GM06990 (cell line): Measurements from ENCODE around the gene AACS.

ENCODE experiments used
- DNase-seq: peaks from one replicate; pipeline ENCODE4 v3.0.0-alpha.2; 2011; ENCODE audit not compliant: insufficient read length; ENCODE audit errors: extremely low read depth
- H3K27me3 ChIP-seq: replicated peaks from 2 replicates; pipeline ENCODE4 v1.6.0; 2011; ENCODE audit warnings: low read length; ENCODE audit not compliant: control insufficient read depth, insufficient read depth
- H3K36me3 ChIP-seq: 2 replicates; pipeline ENCODE4 v1.5.1; 2011; ENCODE audit warnings: low read length; ENCODE audit not compliant: control insufficient read depth, insufficient read depth
- H3K4me3 ChIP-seq: replicated peaks from 2 replicates; pipeline ENCODE4 v1.5.1; 2011; ENCODE audit warnings: low read depth, mild to moderate bottlenecking, control low read depth, low read length
- CTCF ChIP-seq: IDR thresholded peaks from 2 replicates; pipeline ENCODE4 v1.5.1; 2011; ENCODE audit warnings: low read length, control low read depth, mild to moderate bottlenecking, inconsistent platforms; ENCODE audit not compliant: insufficient read depth, poor library complexity, severe bottlenecking

AACS gene

GRCh38 chr12:125164541-125164940 is 99.3 kb downstream of the AACS start:
- H3K4me3 ChIP-seq: no peak overlapping the region
- no peak for TF ChIP-seq CTCF
- no peaks in the 10 kb centered on the region; the same call in 1 of the 2 replicates for H3K27me3 ChIP-seq
- no peak for DNase-seq
- H3K36me3 ChIP-seq: no peaks in the 10 kb centered on the region

GRCh38 chr12:125166041-125166440 is 100.8 kb downstream of the AACS start:
- TF ChIP-seq CTCF: no peak
- Histone ChIP-seq H3K36me3 (no peaks in the 10 kb centered on the region), H3K4me3 (no peak overlapping the region), H3K27me3 (no peaks in the 10 kb centered on the region; the same call in 1 of the 2 replicates)
- no peak for DNase-seq

GRCh38 chr12:125167658-125168057 is 102.4 kb downstream of the AACS start:
- no peak for DNase-seq
- no peaks in the 10 kb centered on the region for H3K36me3 ChIP-seq
- H3K4me3 ChIP-seq: no peak overlapping the region
- H3K27me3 ChIP-seq: no peaks in the 10 kb centered on the region; the same call in 1 of the 2 replicates
- no peak for TF ChIP-seq CTCF

GRCh38 chr12:125169451-125169850 is 104.2 kb downstream of the AACS start:
- no peaks in the 10 kb centered on the region for H3K36me3 ChIP-seq
- no peak for TF ChIP-seq CTCF
- no peak for DNase-seq
- no peaks in the 10 kb centered on the region; the same call in 1 of the 2 replicates for H3K27me3 ChIP-seq
- H3K4me3 ChIP-seq: no peak overlapping the region

GRCh38 chr12:125169870-125170269 is 104.6 kb downstream of the AACS start:
- Histone ChIP-seq H3K36me3 (no peaks in the 10 kb centered on the region), H3K27me3 (no peaks in the 10 kb centered on the region; the same call in 1 of the 2 replicates), H3K4me3 (no peak overlapping the region)
- TF ChIP-seq CTCF: no peak
- DNase-seq: no peak

GRCh38 chr12:125171267-125171666 is 106.0 kb downstream of the AACS start:
- Histone ChIP-seq H3K36me3 (no peaks in the 10 kb centered on the region), H3K4me3 (no peak overlapping the region), H3K27me3 (no peaks in the 10 kb centered on the region; the same call in 1 of the 2 replicates)
- TF ChIP-seq CTCF: no peak
- no peak for DNase-seq
